ENCODE results near the gene CGB3. TPM values are rescaled to one million over a fixed set of nuclear protein-coding genes. Genes with fewer than 3 reads are reported as not detected.
"Not testable (repeated sequence)": the region's sequence is repeated elsewhere in the genome, so short reads cannot be mapped to it uniquely, and the experiment has no call there.

The CGB3 gene
- total RNA-seq, 1 experiment from 2014 or later: not detected

DNA sequence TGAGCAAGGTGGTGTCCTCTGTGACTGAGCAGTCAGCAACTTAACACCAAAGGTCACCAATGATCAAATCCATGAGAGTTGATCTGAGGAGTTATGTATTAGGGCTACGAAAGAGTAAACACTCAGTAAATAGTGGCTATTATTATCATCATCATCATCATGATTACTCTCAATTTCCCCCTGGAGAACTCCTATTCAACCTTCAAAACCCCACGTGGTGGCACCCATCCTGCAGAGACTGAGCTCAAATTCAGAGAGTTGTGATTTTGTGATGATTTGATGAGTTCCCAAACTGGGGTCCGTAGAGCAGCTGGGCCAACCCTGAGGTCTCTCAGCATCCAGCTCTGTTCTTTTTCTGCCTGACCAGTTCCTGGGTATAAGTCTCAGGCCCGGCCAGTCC, 25.7 kb upstream of the CGB3 start:
- H3K4me3 Mint-ChIP-seq (ENCODE audit: unreplicated experiment); H3K27me3 ChIP-seq (replicated peaks; ENCODE audit: control insufficient read depth, insufficient read depth, low read length); H3K4me1 Mint-ChIP-seq (ENCODE audit: low read depth, unreplicated experiment); H3K27me3 Mint-ChIP-seq (ENCODE audit: insufficient read depth, unreplicated experiment); H3K36me3 Mint-ChIP-seq (ENCODE audit: insufficient read depth, unreplicated experiment); DNase-seq; H3K27ac Mint-ChIP-seq (ENCODE audit: unreplicated experiment); intact Hi-C loops (cut with micrococcal nuclease; ENCODE audit: unreplicated experiment); POLR2A ChIA-PET; H3K9me3 Mint-ChIP-seq (ENCODE audit: unreplicated experiment); CTCF ChIA-PET; H3K9me3 ChIP-seq; H3K4me3 ChIP-seq (ENCODE audit: low read depth, low read length); BruUV-seq (replicated peaks); H3K36me3 ChIP-seq (ENCODE audit: control insufficient read depth, insufficient read depth, low read length); H3K4me1 ChIP-seq: not testable (repeated sequence)

DNA sequence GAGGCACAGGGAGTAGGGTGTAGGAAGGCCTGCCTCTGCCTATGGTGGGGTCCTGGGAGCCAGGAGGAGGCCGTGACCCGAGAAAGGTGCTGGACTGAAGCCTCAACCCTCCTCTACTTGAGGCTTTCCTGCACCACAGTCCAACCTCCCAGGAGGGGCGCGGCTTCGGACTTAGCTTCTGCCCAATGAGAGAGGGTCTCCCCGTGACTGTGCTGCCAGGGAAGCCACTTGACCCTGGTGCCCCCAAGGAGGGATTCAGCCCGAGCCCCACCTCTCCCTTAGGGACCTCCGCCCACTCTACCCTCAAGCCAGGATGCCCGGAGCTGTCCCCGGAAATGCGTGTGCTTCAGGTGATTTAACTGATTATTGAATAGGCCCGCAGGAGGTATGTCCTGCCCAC, 24.9 kb upstream of the CGB3 start, which contains the start of gene CGB8:
TSS of gene CGB8 (minus strand) at position 101 of the 400 bp plus-strand sequence. CDS start 372 bp downstream, outside the sequence.
- POLR2A ChIA-PET; H3K27ac Mint-ChIP-seq (ENCODE audit: unreplicated experiment); H3K4me1 Mint-ChIP-seq (ENCODE audit: low read depth, unreplicated experiment); H3K27me3 ChIP-seq (replicated peaks; ENCODE audit: control insufficient read depth, insufficient read depth, low read length); H3K27me3 Mint-ChIP-seq (ENCODE audit: insufficient read depth, unreplicated experiment); CTCF ChIA-PET; H3K36me3 ChIP-seq (ENCODE audit: control insufficient read depth, insufficient read depth, low read length); DNase-seq; H3K36me3 Mint-ChIP-seq (ENCODE audit: insufficient read depth, unreplicated experiment); H3K4me3 ChIP-seq (ENCODE audit: low read depth, low read length); H3K9me3 ChIP-seq; H3K9me3 Mint-ChIP-seq (ENCODE audit: unreplicated experiment); BruUV-seq (replicated peaks); intact Hi-C loops (cut with micrococcal nuclease; ENCODE audit: unreplicated experiment); H3K4me1 ChIP-seq; H3K4me3 Mint-ChIP-seq (ENCODE audit: unreplicated experiment): not testable (repeated sequence)

DNA sequence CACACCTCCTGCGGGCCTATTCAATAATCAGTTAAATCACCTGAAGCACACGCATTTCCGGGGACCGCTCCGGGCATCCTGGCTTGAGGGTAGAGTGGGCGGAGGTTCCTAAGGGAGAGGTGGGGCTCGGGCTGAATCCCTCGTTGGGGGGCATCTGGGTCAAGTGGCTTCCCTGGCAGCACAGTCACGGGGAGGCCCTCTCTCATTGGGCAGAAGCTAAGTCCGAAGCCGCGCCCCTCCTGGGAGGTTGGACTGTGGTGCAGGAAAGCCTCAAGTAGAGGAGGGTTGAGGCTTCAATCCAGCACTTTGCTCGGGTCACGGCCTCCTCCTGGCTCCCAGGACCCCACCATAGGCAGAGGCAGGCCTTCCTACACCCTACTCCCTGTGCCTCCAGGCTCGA, 19.4 kb upstream of the CGB3 start, which contains the start of gene CGB5:
TSS of gene CGB5 (plus strand) at position 301 of the 400 bp plus-strand sequence. CDS start 362 bp downstream, outside the sequence.
- H3K27me3 Mint-ChIP-seq (ENCODE audit: insufficient read depth, unreplicated experiment); H3K36me3 Mint-ChIP-seq (ENCODE audit: insufficient read depth, unreplicated experiment); BruUV-seq (replicated peaks); H3K27me3 ChIP-seq (replicated peaks; ENCODE audit: control insufficient read depth, insufficient read depth, low read length); H3K4me1 ChIP-seq; intact Hi-C loops (cut with micrococcal nuclease; ENCODE audit: unreplicated experiment); H3K27ac Mint-ChIP-seq (ENCODE audit: unreplicated experiment); H3K4me1 Mint-ChIP-seq (ENCODE audit: low read depth, unreplicated experiment); H3K9me3 Mint-ChIP-seq (ENCODE audit: unreplicated experiment); H3K36me3 ChIP-seq (ENCODE audit: control insufficient read depth, insufficient read depth, low read length); H3K9me3 ChIP-seq; POLR2A ChIA-PET; H3K4me3 ChIP-seq (ENCODE audit: low read depth, low read length); DNase-seq; H3K4me3 Mint-ChIP-seq (ENCODE audit: unreplicated experiment); CTCF ChIA-PET: not testable (repeated sequence)

GRCh38 chr19:49042666-49043065, 18.5 kb upstream of the CGB3 start:
- H3K9me3 ChIP-seq; H3K36me3 Mint-ChIP-seq (ENCODE audit: insufficient read depth, unreplicated experiment); H3K4me1 ChIP-seq; CTCF ChIA-PET; H3K4me1 Mint-ChIP-seq (ENCODE audit: low read depth, unreplicated experiment); H3K9me3 Mint-ChIP-seq (ENCODE audit: unreplicated experiment); BruUV-seq (replicated peaks); H3K27me3 Mint-ChIP-seq (ENCODE audit: insufficient read depth, unreplicated experiment); H3K27ac Mint-ChIP-seq (ENCODE audit: unreplicated experiment); POLR2A ChIA-PET; H3K4me3 Mint-ChIP-seq (ENCODE audit: unreplicated experiment); intact Hi-C loops (cut with micrococcal nuclease; ENCODE audit: unreplicated experiment); H3K36me3 ChIP-seq (ENCODE audit: control insufficient read depth, insufficient read depth, low read length); H3K4me3 ChIP-seq (ENCODE audit: low read depth, low read length); H3K27me3 ChIP-seq (replicated peaks; ENCODE audit: control insufficient read depth, insufficient read depth, low read length); DNase-seq: not testable (repeated sequence)

GRCh38 chr19:49042177-49042576, 18.0 kb upstream of the CGB3 start:
- no TSS peak for BruUV-seq (replicated peaks)
- POLR2A ChIA-PET: no interaction called here
- TF ChIP-seq, protein P1, sequence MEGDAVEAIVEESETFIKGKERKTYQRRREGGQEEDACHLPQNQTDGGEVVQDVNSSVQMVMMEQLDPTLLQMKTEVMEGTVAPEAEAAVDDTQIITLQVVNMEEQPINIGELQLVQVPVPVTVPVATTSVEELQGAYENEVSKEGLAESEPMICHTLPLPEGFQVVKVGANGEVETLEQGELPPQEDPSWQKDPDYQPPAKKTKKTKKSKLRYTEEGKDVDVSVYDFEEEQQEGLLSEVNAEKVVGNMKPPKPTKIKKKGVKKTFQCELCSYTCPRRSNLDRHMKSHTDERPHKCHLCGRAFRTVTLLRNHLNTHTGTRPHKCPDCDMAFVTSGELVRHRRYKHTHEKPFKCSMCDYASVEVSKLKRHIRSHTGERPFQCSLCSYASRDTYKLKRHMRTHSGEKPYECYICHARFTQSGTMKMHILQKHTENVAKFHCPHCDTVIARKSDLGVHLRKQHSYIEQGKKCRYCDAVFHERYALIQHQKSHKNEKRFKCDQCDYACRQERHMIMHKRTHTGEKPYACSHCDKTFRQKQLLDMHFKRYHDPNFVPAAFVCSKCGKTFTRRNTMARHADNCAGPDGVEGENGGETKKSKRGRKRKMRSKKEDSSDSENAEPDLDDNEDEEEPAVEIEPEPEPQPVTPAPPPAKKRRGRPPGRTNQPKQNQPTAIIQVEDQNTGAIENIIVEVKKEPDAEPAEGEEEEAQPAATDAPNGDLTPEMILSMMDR (IDR thresholded peaks at IDR 0.05; ENCODE audit: insufficient read depth in 1 of 2, low read depth in 1 of 2, low read length in 1 of 2, severe bottlenecking in 1 of 2, unreplicated experiment in 1 of 2): no peak

DNA sequence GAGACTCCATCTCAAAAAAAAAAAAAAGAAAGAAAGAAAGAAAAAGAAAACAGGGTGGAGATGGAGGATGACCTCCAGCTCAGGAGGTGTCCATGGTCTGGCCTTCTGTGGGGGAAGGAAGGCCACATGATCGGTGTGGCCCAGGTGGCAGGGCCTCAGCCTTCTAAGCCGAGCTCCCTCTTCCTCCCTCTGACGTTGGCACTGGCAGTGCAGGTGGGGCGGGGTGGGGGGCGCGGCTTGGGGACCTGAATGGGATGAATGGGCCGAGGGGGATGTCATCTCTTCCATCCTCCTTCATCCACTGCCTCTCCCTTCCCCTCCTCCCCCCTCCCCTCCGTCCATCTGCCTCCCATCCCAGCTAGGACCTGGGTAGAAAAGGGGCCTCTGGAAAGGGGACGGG, 15.6 kb upstream of the CGB3 start:
- H3K4me3 Mint-ChIP-seq (ENCODE audit: unreplicated experiment); intact Hi-C loops (cut with micrococcal nuclease; ENCODE audit: unreplicated experiment); H3K36me3 ChIP-seq (ENCODE audit: control insufficient read depth, insufficient read depth, low read length); H3K36me3 Mint-ChIP-seq (ENCODE audit: insufficient read depth, unreplicated experiment); H3K4me3 ChIP-seq (ENCODE audit: low read depth, low read length); H3K9me3 Mint-ChIP-seq (ENCODE audit: unreplicated experiment); H3K9me3 ChIP-seq; H3K27me3 ChIP-seq (replicated peaks; ENCODE audit: control insufficient read depth, insufficient read depth, low read length); DNase-seq; H3K4me1 ChIP-seq; H3K27me3 Mint-ChIP-seq (ENCODE audit: insufficient read depth, unreplicated experiment); H3K27ac Mint-ChIP-seq (ENCODE audit: unreplicated experiment); BruUV-seq (replicated peaks); H3K4me1 Mint-ChIP-seq (ENCODE audit: low read depth, unreplicated experiment): not testable (repeated sequence)
- ChIA-PET POLR2A (interaction anchor here (0.6 kb wide), 1 partner anchor 40 kb away, joined by 3 read pairs; no protein-coding TSS in a partner anchor), CTCF (interaction anchor here (0.8 kb wide), 1 partner anchor 58 kb away, joined by 3 read pairs; no protein-coding TSS in a partner anchor)

More at GRCh38 chr19:49042177-49042576, 18.0 kb upstream of the CGB3 start:
- no peak overlapping the region for H3K4me3 ChIP-seq (ENCODE audit: low read depth, low read length)
- CTCF ChIA-PET: no interaction called here
- H3K9me3 Mint-ChIP-seq (ENCODE audit: unreplicated experiment): no peaks in the 10 kb centered on the region
- H3K4me1 ChIP-seq: no peaks in the 10 kb centered on the region
- no peak for DNase-seq
- H3K36me3 ChIP-seq (ENCODE audit: control insufficient read depth, insufficient read depth, low read length): no peaks in the 10 kb centered on the region
- H3K27ac Mint-ChIP-seq (ENCODE audit: unreplicated experiment): no peak overlapping the region
- no peaks in the 10 kb centered on the region for H3K4me1 Mint-ChIP-seq (ENCODE audit: low read depth, unreplicated experiment)
- H3K27me3 ChIP-seq (replicated peaks; ENCODE audit: control insufficient read depth, insufficient read depth, low read length): no peaks in the 10 kb centered on the region
- no peak overlapping the region for H3K4me3 Mint-ChIP-seq (ENCODE audit: unreplicated experiment)
- intact Hi-C loops (cut with micrococcal nuclease; ENCODE audit: unreplicated experiment): no loop called here
- H3K36me3 Mint-ChIP-seq (ENCODE audit: insufficient read depth, unreplicated experiment): no peaks in the 10 kb centered on the region
- H3K9me3 ChIP-seq: no peaks in the 10 kb centered on the region
- H3K27me3 Mint-ChIP-seq (ENCODE audit: insufficient read depth, unreplicated experiment): no peaks in the 10 kb centered on the region

Measured in Caco-2 (cell line).